A549 (cell line): ENCODE measurements around the gene PAQR5. TPM values are rescaled to one million over a fixed set of nuclear protein-coding genes. Genes with fewer than 3 reads are reported as not detected.
A peak's percentile ranks its signal among the peaks of the same experiment; 100 is the strongest.

Source experiments
- ATAC-seq, 2 experiments: fragments of 200-7000 bp in 1 of 2; fragments of >200 bp in 1 of 2; cut with Nextera tagmentation in 1 of 2; cut with Tn5 transposase in 1 of 2; 3 replicates each; pipeline versions ENCODE4 v1.8.0 to v1.9.1; 2018 to 2020; ENCODE audit warnings: mild to moderate bottlenecking in 1 of 2, moderate library complexity in 1 of 2
- CTCF ChIA-PET: fragments of 300-600 bp; sonication (Branson Sonifier 250); formaldehyde crosslinking; extraction: SDS; loops from one replicate; lab custom pipeline; 2021; ENCODE audit warnings: antibody characterized with exemption, inconsistent platforms; lab: Yijun Ruan, JAX
- POLR2A ChIA-PET: fragments of 350-600 bp; formaldehyde crosslinking; extraction: SDS; loops from one replicate; lab custom pipeline; 2021; ENCODE audit warnings: antibody characterized with exemption, inconsistent platforms; lab: Yijun Ruan, JAX
- DNase-seq, 2 experiments: peaks; one replicate each; pipeline versions ENCODE4 v3.0.0 to v3.0.0-alpha.2; 2011 to 2016; ENCODE audit warnings: low read depth in 1 of 2, low spot score in 1 of 2
- FAIRE-seq: peaks from 2 replicates; lab custom pipeline; 2011; peaks lifted over from hg19 to GRCh38; lab: Jason Lieb, UNC
- H3K27ac ChIP-seq, 2 experiments: fragments of >200 bp; sonication (Bioruptor Twin); formaldehyde crosslinking; 3 replicates each; pipeline ENCODE4 v1.5.1; 2016 to 2017
- H3K4me1 ChIP-seq: fragments of >200 bp; sonication (Bioruptor Twin); formaldehyde crosslinking; 3 replicates; pipeline ENCODE4 v1.6.1; 2016
- H3K4me2 ChIP-seq: fragments of >200 bp; sonication (Bioruptor Twin); formaldehyde crosslinking; 3 replicates; pipeline ENCODE4 v1.6.1; 2016
- H3K4me3 ChIP-seq: fragments of >200 bp; sonication (Bioruptor Twin); formaldehyde crosslinking; 3 replicates; pipeline ENCODE4 v1.5.1; 2016
- H3K9me3 ChIP-seq: fragments of >200 bp; sonication (Bioruptor Twin); formaldehyde crosslinking; 3 replicates; pipeline ENCODE4 v1.6.1; 2016
- CBX2 ChIP-seq: fragments of 200-600 bp; sonication (generic); IDR thresholded peaks from 2 replicates; pipeline ENCODE4 v1.6.1; 2016; ENCODE audit warnings: low read depth, mild to moderate bottlenecking, borderline replicate concordance
- FOSB ChIP-seq: fragments of 250-450 bp; sonication (Bioruptor Pico); IDR thresholded peaks from 2 replicates; pipeline ENCODE4 v1.5.0; 2020; ENCODE audit warnings: mild to moderate bottlenecking, moderate library complexity
- FOXS1 ChIP-seq: fragments of 250-450 bp; sonication (Bioruptor Pico); IDR thresholded peaks from 2 replicates; pipeline ENCODE4 v1.5.0; 2020; ENCODE audit warnings: mild to moderate bottlenecking, moderate library complexity
- HDAC2 ChIP-seq: fragments of 200-600 bp; sonication (generic); IDR thresholded peaks from 2 replicates; pipeline ENCODE4 v1.6.1; 2016
- HOXB13 ChIP-seq: fragments of 250-450 bp; sonication (Bioruptor Pico); IDR thresholded peaks from 2 replicates; pipeline ENCODE4 v1.5.0; 2020; ENCODE audit warnings: low read depth, mild to moderate bottlenecking, moderate library complexity
- HOXB5 ChIP-seq: fragments of 250-450 bp; sonication (Bioruptor Pico); IDR thresholded peaks from 2 replicates; pipeline ENCODE4 v1.5.0; 2020; ENCODE audit warnings: mild to moderate bottlenecking, moderate library complexity
- KDM5A ChIP-seq: fragments of 200-600 bp; sonication (generic); IDR thresholded peaks from 2 replicates; pipeline ENCODE4 v1.6.1; 2016; ENCODE audit warnings: antibody characterized with exemption, mild to moderate bottlenecking
- MAFK ChIP-seq: fragments of 450-650 bp; IDR thresholded peaks from 2 replicates; pipeline ENCODE4 v1.6.1; 2014; ENCODE audit not compliant: partially characterized antibody
- NPAS2 ChIP-seq: fragments of 250-450 bp; sonication (Bioruptor Pico); IDR thresholded peaks from 2 replicates; pipeline ENCODE4 v1.8.0; 2022; ENCODE audit warnings: mild to moderate bottlenecking, moderate library complexity, borderline replicate concordance
- POLR2A ChIP-seq: IDR thresholded peaks from 2 replicates; pipeline ENCODE4 v1.6.1; 2012; ENCODE audit warnings: mild to moderate bottlenecking, low read length
- RARB ChIP-seq: fragments of 250-450 bp; sonication (Bioruptor Pico); IDR thresholded peaks from 2 replicates; pipeline ENCODE4 v1.8.0; 2021; ENCODE audit warnings: mild to moderate bottlenecking, moderate library complexity
- RNF2 ChIP-seq: fragments of 200-600 bp; sonication (generic); IDR thresholded peaks from 2 replicates; pipeline ENCODE4 v1.6.1; 2016; ENCODE audit warnings: low read depth, mild to moderate bottlenecking, antibody characterized with exemption, moderate library complexity, borderline replicate concordance
- ZC3H11A ChIP-seq: fragments of 450-650 bp; IDR thresholded peaks from 2 replicates; pipeline ENCODE4 v1.6.1; 2014; ENCODE audit warnings: antibody characterized with exemption, mild to moderate bottlenecking
- ZSCAN20 ChIP-seq: fragments of 250-450 bp; sonication (Bioruptor Pico); IDR thresholded peaks from 2 replicates; pipeline ENCODE4 v1.8.0; 2022; ENCODE audit warnings: mild to moderate bottlenecking, moderate library complexity
- whole genome bisulfite sequencing: methylation state at CpG from one replicate; pipeline ENCODE4 v1.1.6; 2017; ENCODE audit errors: missing lambda C conversion rate; 5-methylcytosine and 5-hydroxymethylcytosine counted together
- polyA plus RNA-seq, 4 experiments: library from polyadenylated mRNA; depleted of rRNA in 3 of 4; stranded (reverse); fragments of >200 nt; fragmentation: RNase III in 1 of 4; extraction: RNeasy Plus Mini Kit Qiagen cat#74134 plus additional on column Dnase treatment in 1 of 4; gene quantifications; 2 replicates in 3 of 4; 3 replicates in 1 of 4; pipeline ENCODE4 v1.2.3, GENCODE V29; 2011 to 2017
- TF ChIP-seq, protein P1 (sequence below): fragments of 200-600 bp; sonication (generic); IDR thresholded peaks from 2 replicates; pipeline ENCODE4 v1.6.1; 2016; ENCODE audit warnings: antibody characterized with exemption, mild to moderate bottlenecking, moderate library complexity
- TF ChIP-seq, protein P2 (sequence below): fragments of 250-450 bp; sonication (Bioruptor Pico); IDR thresholded peaks from 2 replicates; pipeline ENCODE4 v1.5.0; 2021; ENCODE audit warnings: mild to moderate bottlenecking, moderate library complexity, borderline replicate concordance
- TF ChIP-seq, protein P3 (sequence below): fragments of 450-650 bp; IDR thresholded peaks from 2 replicates; pipeline ENCODE4 v1.6.1; 2014; ENCODE audit warnings: antibody characterized with exemption
- TF ChIP-seq, protein P4 (sequence below): IDR thresholded peaks from 2 replicates; pipeline ENCODE4 v1.6.1; 2012; ENCODE audit warnings: low read depth, borderline replicate concordance

PAQR5 gene
- polyA plus RNA-seq, 2 of the 4 experiments (the other 2 are of a cell fraction), result 104 to 114 TPM

DNA sequence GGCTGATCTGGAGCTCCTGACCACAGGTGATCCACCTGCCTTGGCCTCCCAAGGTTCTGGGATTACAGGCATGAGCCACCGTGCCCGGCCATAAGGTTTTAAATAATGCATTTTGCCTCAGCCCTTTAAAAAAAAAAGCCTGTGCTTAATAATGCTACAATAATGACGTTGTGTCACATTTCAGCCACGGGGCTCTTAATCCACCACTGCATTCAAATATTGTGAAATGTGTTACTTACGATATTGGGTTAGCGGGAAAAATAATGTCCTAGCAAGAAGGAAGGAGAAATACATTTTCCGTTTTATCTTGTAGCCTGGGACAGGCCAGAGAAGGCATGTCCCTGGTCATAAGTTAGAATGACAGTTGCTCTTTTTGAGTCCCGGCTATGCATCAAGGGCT lies 17.6 kb downstream of the PAQR5 start (continued):
- TF ChIP-seq, protein P1, sequence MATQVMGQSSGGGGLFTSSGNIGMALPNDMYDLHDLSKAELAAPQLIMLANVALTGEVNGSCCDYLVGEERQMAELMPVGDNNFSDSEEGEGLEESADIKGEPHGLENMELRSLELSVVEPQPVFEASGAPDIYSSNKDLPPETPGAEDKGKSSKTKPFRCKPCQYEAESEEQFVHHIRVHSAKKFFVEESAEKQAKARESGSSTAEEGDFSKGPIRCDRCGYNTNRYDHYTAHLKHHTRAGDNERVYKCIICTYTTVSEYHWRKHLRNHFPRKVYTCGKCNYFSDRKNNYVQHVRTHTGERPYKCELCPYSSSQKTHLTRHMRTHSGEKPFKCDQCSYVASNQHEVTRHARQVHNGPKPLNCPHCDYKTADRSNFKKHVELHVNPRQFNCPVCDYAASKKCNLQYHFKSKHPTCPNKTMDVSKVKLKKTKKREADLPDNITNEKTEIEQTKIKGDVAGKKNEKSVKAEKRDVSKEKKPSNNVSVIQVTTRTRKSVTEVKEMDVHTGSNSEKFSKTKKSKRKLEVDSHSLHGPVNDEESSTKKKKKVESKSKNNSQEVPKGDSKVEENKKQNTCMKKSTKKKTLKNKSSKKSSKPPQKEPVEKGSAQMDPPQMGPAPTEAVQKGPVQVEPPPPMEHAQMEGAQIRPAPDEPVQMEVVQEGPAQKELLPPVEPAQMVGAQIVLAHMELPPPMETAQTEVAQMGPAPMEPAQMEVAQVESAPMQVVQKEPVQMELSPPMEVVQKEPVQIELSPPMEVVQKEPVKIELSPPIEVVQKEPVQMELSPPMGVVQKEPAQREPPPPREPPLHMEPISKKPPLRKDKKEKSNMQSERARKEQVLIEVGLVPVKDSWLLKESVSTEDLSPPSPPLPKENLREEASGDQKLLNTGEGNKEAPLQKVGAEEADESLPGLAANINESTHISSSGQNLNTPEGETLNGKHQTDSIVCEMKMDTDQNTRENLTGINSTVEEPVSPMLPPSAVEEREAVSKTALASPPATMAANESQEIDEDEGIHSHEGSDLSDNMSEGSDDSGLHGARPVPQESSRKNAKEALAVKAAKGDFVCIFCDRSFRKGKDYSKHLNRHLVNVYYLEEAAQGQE, result no peak
- TF ChIP-seq, protein P2, sequence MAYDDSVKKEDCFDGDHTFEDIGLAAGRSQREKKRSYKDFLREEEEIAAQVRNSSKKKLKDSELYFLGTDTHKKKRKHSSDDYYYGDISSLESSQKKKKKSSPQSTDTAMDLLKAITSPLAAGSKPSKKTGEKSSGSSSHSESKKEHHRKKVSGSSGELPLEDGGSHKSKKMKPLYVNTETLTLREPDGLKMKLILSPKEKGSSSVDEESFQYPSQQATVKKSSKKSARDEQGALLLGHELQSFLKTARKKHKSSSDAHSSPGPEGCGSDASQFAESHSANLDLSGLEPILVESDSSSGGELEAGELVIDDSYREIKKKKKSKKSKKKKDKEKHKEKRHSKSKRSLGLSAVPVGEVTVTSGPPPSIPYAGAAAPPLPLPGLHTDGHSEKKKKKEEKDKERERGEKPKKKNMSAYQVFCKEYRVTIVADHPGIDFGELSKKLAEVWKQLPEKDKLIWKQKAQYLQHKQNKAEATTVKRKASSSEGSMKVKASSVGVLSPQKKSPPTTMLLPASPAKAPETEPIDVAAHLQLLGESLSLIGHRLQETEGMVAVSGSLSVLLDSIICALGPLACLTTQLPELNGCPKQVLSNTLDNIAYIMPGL (CRISPR knock-in tag), result no peak

GRCh38 chr15:69317392-69317841 lies 18.7 kb downstream of the PAQR5 start:
- TF ChIP-seq RNF2, result no peak
- TF ChIP-seq, protein P2 (CRISPR knock-in tag), result no peak
- TF ChIP-seq ZSCAN20 (CRISPR knock-in tag), result no peak
- no peak for TF ChIP-seq HDAC2
- TF ChIP-seq MAFK, result no peak
- TF ChIP-seq, protein P1, result no peak
- no peak for TF ChIP-seq FOSB (CRISPR knock-in tag)
- Histone ChIP-seq H3K9me3 (no peaks in the 10 kb centered on the region), H3K4me3 (no peak overlapping the region), H3K4me2 (peak overlapping the region; percentile 36; the same call in 2 of the 3 replicates), H3K4me1 (peaks cover 66% of the 10 kb centered on the region), H3K27ac (peak overlapping the region in 1 of 2 experiments; percentile 63; a peak in 3 of 6 replicates)
- 63% methylated on average over 5 of the region's 5 CpGs for WGBS
- ChIA-PET POLR2A (interaction anchor here (0.6 kb wide), 1 partner anchor 15 kb away, joined by 5 read pairs; no protein-coding TSS in a partner anchor), CTCF (interaction anchor here (1.1 to 5.9 kb wide), 3 partner anchors 10 to 77 kb away, joined by 3 to 22 read pairs (median 3); no protein-coding TSS in a partner anchor)
- no peak for DNase-seq
- no peak for FAIRE-seq
- ATAC-seq, result peak in 1 of 2 experiments; percentile 26; a peak in 3 of 6 replicates

GRCh38 chr15:69318033-69318432 lies 19.3 kb downstream of the PAQR5 start:
- ChIA-PET CTCF (interaction anchor here (1.1 to 5.9 kb wide), 4 partner anchors 10 to 77 kb away, joined by 3 to 22 read pairs (median 4); no protein-coding TSS in a partner anchor), POLR2A (no interaction called here)

More at GRCh38 chr15:69318033-69318432, 19.3 kb downstream of the PAQR5 start:
- ATAC-seq, result no peak
- Histone ChIP-seq H3K27ac (peak overlapping the region in 1 of 2 experiments; percentile 63; a peak in 3 of 6 replicates), H3K4me3 (no peak overlapping the region), H3K4me2 (no peak overlapping the region), H3K4me1 (peaks cover 60% of the 10 kb centered on the region), H3K9me3 (no peaks in the 10 kb centered on the region)
- 95% methylated on average over 7 of the region's 7 CpGs for WGBS
- TF ChIP-seq ZC3H11A, result no peak
- TF ChIP-seq CBX2, result no peak
- no peak for TF ChIP-seq FOXS1 (CRISPR knock-in tag)
- TF ChIP-seq, protein P3, sequence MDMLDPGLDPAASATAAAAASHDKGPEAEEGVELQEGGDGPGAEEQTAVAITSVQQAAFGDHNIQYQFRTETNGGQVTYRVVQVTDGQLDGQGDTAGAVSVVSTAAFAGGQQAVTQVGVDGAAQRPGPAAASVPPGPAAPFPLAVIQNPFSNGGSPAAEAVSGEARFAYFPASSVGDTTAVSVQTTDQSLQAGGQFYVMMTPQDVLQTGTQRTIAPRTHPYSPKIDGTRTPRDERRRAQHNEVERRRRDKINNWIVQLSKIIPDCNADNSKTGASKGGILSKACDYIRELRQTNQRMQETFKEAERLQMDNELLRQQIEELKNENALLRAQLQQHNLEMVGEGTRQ, result no peak
- TF ChIP-seq NPAS2 (CRISPR knock-in tag), result no peak
- TF ChIP-seq, protein P4, sequence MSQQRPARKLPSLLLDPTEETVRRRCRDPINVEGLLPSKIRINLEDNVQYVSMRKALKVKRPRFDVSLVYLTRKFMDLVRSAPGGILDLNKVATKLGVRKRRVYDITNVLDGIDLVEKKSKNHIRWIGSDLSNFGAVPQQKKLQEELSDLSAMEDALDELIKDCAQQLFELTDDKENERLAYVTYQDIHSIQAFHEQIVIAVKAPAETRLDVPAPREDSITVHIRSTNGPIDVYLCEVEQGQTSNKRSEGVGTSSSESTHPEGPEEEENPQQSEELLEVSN, result no peak
- no peak for TF ChIP-seq HOXB5 (CRISPR knock-in tag)
- no peak for TF ChIP-seq HOXB13
- no peak for TF ChIP-seq RARB (CRISPR knock-in tag)
- no peak for TF ChIP-seq POLR2A
- TF ChIP-seq KDM5A, result no peak
- FAIRE-seq, result no peak
- DNase-seq, result no peak
